ENCODE results near the gene ACO1. TPM values are rescaled to one million over a fixed set of nuclear protein-coding genes. Genes with fewer than 3 reads are reported as not detected.

ACO1 gene
- total RNA-seq, 2 donors from 2014 or later, result 48.8 to 51.1 TPM

- intact Hi-C loops (cut with DNase I), result loop anchor here (5.0 kb wide), 1 partner anchor 37 kb away; no protein-coding TSS in a partner anchor
- H3K9me3 ChIP-seq, result no peaks in the 10 kb centered on the region
- no peaks in the 10 kb centered on the region for H3K27me3 ChIP-seq
- 35 to 36% methylated on average over 2 of the region's 2 CpGs for WGBS, 2 donors
- peak overlapping the region; percentile 84 to 94 (median 92) for H3K27ac ChIP-seq
- H3K4me1 ChIP-seq, result peaks cover 57% of the 10 kb centered on the region
- DNase-seq, result no peak
- peak overlapping the region; percentile 35 to 67 for H3K4me3 ChIP-seq
- ATAC-seq, result no peak
- TF ChIP-seq, protein P1, sequence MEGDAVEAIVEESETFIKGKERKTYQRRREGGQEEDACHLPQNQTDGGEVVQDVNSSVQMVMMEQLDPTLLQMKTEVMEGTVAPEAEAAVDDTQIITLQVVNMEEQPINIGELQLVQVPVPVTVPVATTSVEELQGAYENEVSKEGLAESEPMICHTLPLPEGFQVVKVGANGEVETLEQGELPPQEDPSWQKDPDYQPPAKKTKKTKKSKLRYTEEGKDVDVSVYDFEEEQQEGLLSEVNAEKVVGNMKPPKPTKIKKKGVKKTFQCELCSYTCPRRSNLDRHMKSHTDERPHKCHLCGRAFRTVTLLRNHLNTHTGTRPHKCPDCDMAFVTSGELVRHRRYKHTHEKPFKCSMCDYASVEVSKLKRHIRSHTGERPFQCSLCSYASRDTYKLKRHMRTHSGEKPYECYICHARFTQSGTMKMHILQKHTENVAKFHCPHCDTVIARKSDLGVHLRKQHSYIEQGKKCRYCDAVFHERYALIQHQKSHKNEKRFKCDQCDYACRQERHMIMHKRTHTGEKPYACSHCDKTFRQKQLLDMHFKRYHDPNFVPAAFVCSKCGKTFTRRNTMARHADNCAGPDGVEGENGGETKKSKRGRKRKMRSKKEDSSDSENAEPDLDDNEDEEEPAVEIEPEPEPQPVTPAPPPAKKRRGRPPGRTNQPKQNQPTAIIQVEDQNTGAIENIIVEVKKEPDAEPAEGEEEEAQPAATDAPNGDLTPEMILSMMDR (IDR thresholded peaks at IDR 0.05), result no peak
- TF ChIP-seq POLR2A (IDR thresholded peaks at IDR 0.05), result no peak
- no peaks in the 10 kb centered on the region for H3K36me3 ChIP-seq (replicated peaks in 1 of 2; ENCODE audit: insufficient read depth in 1 of 2, low read depth in 2 of 2)
These were observed 875 bp downstream of the ACO1 start for GRCh38 chr9:32385152-32385884.

- H3K36me3 ChIP-seq (replicated peaks in 1 of 2; ENCODE audit: insufficient read depth in 1 of 2, low read depth in 2 of 2), result no peaks in the 10 kb centered on the region
- peak overlapping the region in 3 of 4 donors; percentile 64 to 92 (median 72) for H3K27ac ChIP-seq
- intact Hi-C loops (cut with DNase I), result loop anchor here (5.0 kb wide), 1 partner anchor 36 kb away; no protein-coding TSS in a partner anchor
- no peak overlapping the region for H3K4me3 ChIP-seq
- TF ChIP-seq, protein P1 (IDR thresholded peaks at IDR 0.05), result no peak
- no peak for TF ChIP-seq POLR2A (IDR thresholded peaks at IDR 0.05)
- no peaks in the 10 kb centered on the region for H3K9me3 ChIP-seq
- no peak for ATAC-seq
- no peak for DNase-seq
- peaks cover 59% of the 10 kb centered on the region for H3K4me1 ChIP-seq
- 49 to 61% methylated on average over 3 of the region's 3 CpGs for WGBS, 2 donors
- H3K27me3 ChIP-seq, result no peaks in the 10 kb centered on the region
These were observed 1.4 kb downstream of the ACO1 start for GRCh38 chr9:32385885-32386283.

GRCh38 chr9:32387256-32387655 is 2.8 kb downstream of the ACO1 start:
- peak; percentile 23 for ATAC-seq
- Histone ChIP-seq H3K4me1 (peaks cover 59% of the 10 kb centered on the region), H3K27me3 (no peaks in the 10 kb centered on the region), H3K9me3 (no peaks in the 10 kb centered on the region), H3K36me3 (replicated peaks in 1 of 2; ENCODE audit: insufficient read depth in 1 of 2, low read depth in 2 of 2) (no peaks in the 10 kb centered on the region), H3K27ac (peak overlapping the region; percentile 64 to 92 (median 80)), H3K4me3 (no peak overlapping the region)
- WGBS, 2 donors, result 27 to 39% methylated on average over 1 of the region's 1 CpG
- intact Hi-C loops (cut with DNase I), result loop anchor here (5.0 kb wide), 1 partner anchor 35 kb away; no protein-coding TSS in a partner anchor
- DNase-seq, result peak in 1 of 4 donors; percentile 39
- TF ChIP-seq, protein P1 (IDR thresholded peaks at IDR 0.05), result no peak
- TF ChIP-seq POLR2A (IDR thresholded peaks at IDR 0.05), result no peak

- TF ChIP-seq, protein P1 (IDR thresholded peaks at IDR 0.05), result no peak
- no peak for TF ChIP-seq POLR2A (IDR thresholded peaks at IDR 0.05)
- intact Hi-C loops (cut with DNase I), result loop anchor here (5.0 kb wide), 1 partner anchor 33 kb away; no protein-coding TSS in a partner anchor
- WGBS, 2 donors, result 46 to 52% methylated on average over 6 of the region's 6 CpGs
These were observed 4.9 kb downstream of the ACO1 start for GRCh38 chr9:32389365-32389764.

More at GRCh38 chr9:32389365-32389764, 4.9 kb downstream of the ACO1 start:
- Histone ChIP-seq H3K4me3 (no peak overlapping the region), H3K27ac (peak overlapping the region in 2 of 4 donors; percentile 27 to 92), H3K9me3 (no peaks in the 10 kb centered on the region), H3K4me1 (peaks cover 60% of the 10 kb centered on the region), H3K36me3 (replicated peaks in 1 of 2; ENCODE audit: insufficient read depth in 1 of 2, low read depth in 2 of 2) (no peaks in the 10 kb centered on the region), H3K27me3 (no peaks in the 10 kb centered on the region)
- peak in 2 of 4 donors; percentile 29 to 41 for DNase-seq
- ATAC-seq, result no peak
